ENCODE data around the gene WNT3. TPM values are rescaled to one million over a fixed set of nuclear protein-coding genes. Genes with fewer than 3 reads are reported as not detected.
"Not testable (repeated sequence)": the region's sequence is repeated elsewhere in the genome, so short reads cannot be mapped to it uniquely, and the experiment has no call there.

The WNT3 gene
- total RNA-seq, 1 donor from 2014 or later, result 14.4 TPM

- Mint-ChIP-seq H3K36me3 (ENCODE audit: low read depth, unreplicated experiment) (peaks cover 27% of the 10 kb centered on the region), H3K27me3 (ENCODE audit: unreplicated experiment) (peaks cover 4% of the 10 kb centered on the region), H3K9me3 (ENCODE audit: unreplicated experiment) (no peaks in the 10 kb centered on the region), H3K4me1 (ENCODE audit: unreplicated experiment) (peaks cover 26% of the 10 kb centered on the region), H3K27ac (ENCODE audit: unreplicated experiment) (no peak overlapping the region), H3K4me3 (ENCODE audit: unreplicated experiment) (no peak overlapping the region)
- TF ChIP-seq CTCF (IDR thresholded peaks at IDR 0.05; ENCODE audit: unreplicated experiment), result no peak
- no peak for DNase-seq (ENCODE audit: low spot score)
Measured at GRCh38 chr17:46764000-46764708, 54.3 kb downstream of the WNT3 start.

GRCh38 chr17:46763416-46763815, 55.1 kb downstream of the WNT3 start:
- DNase-seq (ENCODE audit: low spot score), result no peak
- H3K9me3 Mint-ChIP-seq (ENCODE audit: unreplicated experiment), result no peaks in the 10 kb centered on the region
- H3K4me3 Mint-ChIP-seq (ENCODE audit: unreplicated experiment), result peak overlapping the region; percentile 56
- TF ChIP-seq CTCF (IDR thresholded peaks at IDR 0.05; ENCODE audit: unreplicated experiment), result no peak
- H3K27ac Mint-ChIP-seq (ENCODE audit: unreplicated experiment), result no peak overlapping the region
- H3K4me1 Mint-ChIP-seq (ENCODE audit: unreplicated experiment), result peaks cover 26% of the 10 kb centered on the region
- peaks cover 4% of the 10 kb centered on the region for H3K27me3 Mint-ChIP-seq (ENCODE audit: unreplicated experiment)
- peaks cover 27% of the 10 kb centered on the region for H3K36me3 Mint-ChIP-seq (ENCODE audit: low read depth, unreplicated experiment)

- Mint-ChIP-seq H3K36me3 (ENCODE audit: low read depth, unreplicated experiment) (peaks cover 22% of the 10 kb centered on the region), H3K27ac (ENCODE audit: unreplicated experiment) (no peak overlapping the region), H3K9me3 (ENCODE audit: unreplicated experiment) (no peaks in the 10 kb centered on the region), H3K4me1 (ENCODE audit: unreplicated experiment) (peaks cover 18% of the 10 kb centered on the region), H3K4me3 (ENCODE audit: unreplicated experiment) (peak overlapping the region; percentile 58), H3K27me3 (ENCODE audit: unreplicated experiment) (no peaks in the 10 kb centered on the region)
- DNase-seq (ENCODE audit: low spot score), result no peak
- no peak for TF ChIP-seq CTCF (IDR thresholded peaks at IDR 0.05; ENCODE audit: unreplicated experiment)
Measured at GRCh38 chr17:46759141-46759540, 59.4 kb downstream of the WNT3 start.

GRCh38 chr17:46758614-46759013, 59.9 kb downstream of the WNT3 start:
- Mint-ChIP-seq H3K36me3 (ENCODE audit: low read depth, unreplicated experiment) (peaks cover 22% of the 10 kb centered on the region), H3K4me1 (ENCODE audit: unreplicated experiment) (peaks cover 14% of the 10 kb centered on the region), H3K27me3 (ENCODE audit: unreplicated experiment) (no peaks in the 10 kb centered on the region), H3K9me3 (ENCODE audit: unreplicated experiment) (no peaks in the 10 kb centered on the region), H3K4me3 (ENCODE audit: unreplicated experiment) (no peak overlapping the region), H3K27ac (ENCODE audit: unreplicated experiment) (no peak overlapping the region)
- DNase-seq (ENCODE audit: low spot score), result no peak
- TF ChIP-seq CTCF (IDR thresholded peaks at IDR 0.05; ENCODE audit: unreplicated experiment), result no peak

- not testable (repeated sequence) for H3K4me1 Mint-ChIP-seq (ENCODE audit: unreplicated experiment); H3K9me3 Mint-ChIP-seq (ENCODE audit: unreplicated experiment); H3K27me3 Mint-ChIP-seq (ENCODE audit: unreplicated experiment); H3K27ac Mint-ChIP-seq (ENCODE audit: unreplicated experiment); H3K4me3 Mint-ChIP-seq (ENCODE audit: unreplicated experiment); DNase-seq (ENCODE audit: low spot score)
- H3K36me3 Mint-ChIP-seq (ENCODE audit: low read depth, unreplicated experiment), result peaks cover 15% of the 10 kb centered on the region
Measured at GRCh38 chr17:46757588-46757987, 60.9 kb downstream of the WNT3 start.

All from endothelial cell (in vitro differentiated cells).